GM19463 (cell line): ENCODE data around the gene SLC7A7.
A peak's percentile ranks its signal among the peaks of the same experiment; 100 is the strongest.
"Not testable (repeated sequence)": the region's sequence is repeated elsewhere in the genome, so short reads cannot be mapped to it uniquely, and the experiment has no call there.

Experiments used
- ATAC-seq: cut with Tn5 transposase; IDR thresholded peaks from one replicate; pipeline ENCODE4 v1.9.1; 2021; ENCODE audit warnings: mild to moderate bottlenecking, moderate library complexity; ENCODE audit not compliant: unreplicated experiment

Gene SLC7A7

GRCh38 chr14:22844221-22845102 lies 29.2 kb upstream of the SLC7A7 start:
- no peak for ATAC-seq

- ATAC-seq: no peak
These were observed 28.1 kb upstream of the SLC7A7 start for GRCh38 chr14:22843123-22843925.

GRCh38 chr14:22842211-22843122 lies 27.2 kb upstream of the SLC7A7 start:
- no peak for ATAC-seq

- ATAC-seq: no peak
These were observed 26.5 kb upstream of the SLC7A7 start for GRCh38 chr14:22841769-22842168.

- no peak for ATAC-seq
These were observed 26.1 kb upstream of the SLC7A7 start for GRCh38 chr14:22841311-22841710.

- no peak for ATAC-seq
These were observed 24.0 kb upstream of the SLC7A7 start for GRCh38 chr14:22839159-22839779.

GRCh38 chr14:22838631-22839041 lies 23.4 kb upstream of the SLC7A7 start:
- ATAC-seq: no peak

- no peak for ATAC-seq
These were observed 22.7 kb upstream of the SLC7A7 start for GRCh38 chr14:22837750-22838538.

GRCh38 chr14:22837114-22837749 lies 22.0 kb upstream of the SLC7A7 start:
- ATAC-seq: no peak

GRCh38 chr14:22836301-22837113 lies 21.3 kb upstream of the SLC7A7 start, which contains the start of gene MMP14:
Gene MMP14, plus strand, starts transcription at chr14:22836585. Its CDS starts 233 bp downstream, at chr14:22836818.
- no peak for ATAC-seq

- no peak for ATAC-seq
These were observed 20.3 kb upstream of the SLC7A7 start for GRCh38 chr14:22835505-22835904.

- no peak for ATAC-seq
These were observed 15.3 kb upstream of the SLC7A7 start for GRCh38 chr14:22830443-22831010.

- ATAC-seq: peak; percentile 90
These were observed 14.6 kb upstream of the SLC7A7 start, which contains the start of gene MRPL52 for GRCh38 chr14:22829661-22830442. Gene MRPL52, plus strand, starts transcription at chr14:22829887. Its CDS starts 26 bp downstream, at chr14:22829913.

GRCh38 chr14:22829076-22829660 lies 13.9 kb upstream of the SLC7A7 start:
- ATAC-seq: not testable (repeated sequence)

GRCh38 chr14:22824711-22825359 lies 9.6 kb upstream of the SLC7A7 start:
- ATAC-seq: no peak

GRCh38 chr14:22822571-22823098 lies 7.4 kb upstream of the SLC7A7 start:
- ATAC-seq: peak; percentile 64
